ENCODE results near the gene DEDD.

DEDD gene

DNA sequence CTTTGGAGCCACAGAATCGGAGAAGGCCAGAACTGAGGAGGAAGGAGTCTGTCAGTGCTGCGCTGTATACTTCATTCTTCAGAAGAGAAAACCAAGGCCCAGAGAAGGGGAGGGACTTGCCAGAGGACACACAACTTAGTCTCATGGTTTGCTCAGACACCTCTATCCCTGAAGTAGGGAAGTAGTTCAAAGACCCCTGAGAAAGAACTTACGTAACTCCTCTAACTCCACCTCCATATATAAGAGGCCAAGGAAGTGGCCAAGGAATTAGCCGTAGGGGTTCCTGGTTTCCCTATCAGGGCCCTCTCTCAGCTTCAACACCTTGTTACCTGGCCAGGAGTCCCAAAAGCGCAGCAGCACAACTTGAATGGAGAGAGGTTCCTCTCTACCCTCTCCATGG lies 42.5 kb downstream of the DEDD start:
- no peak for DNase-seq

DNA sequence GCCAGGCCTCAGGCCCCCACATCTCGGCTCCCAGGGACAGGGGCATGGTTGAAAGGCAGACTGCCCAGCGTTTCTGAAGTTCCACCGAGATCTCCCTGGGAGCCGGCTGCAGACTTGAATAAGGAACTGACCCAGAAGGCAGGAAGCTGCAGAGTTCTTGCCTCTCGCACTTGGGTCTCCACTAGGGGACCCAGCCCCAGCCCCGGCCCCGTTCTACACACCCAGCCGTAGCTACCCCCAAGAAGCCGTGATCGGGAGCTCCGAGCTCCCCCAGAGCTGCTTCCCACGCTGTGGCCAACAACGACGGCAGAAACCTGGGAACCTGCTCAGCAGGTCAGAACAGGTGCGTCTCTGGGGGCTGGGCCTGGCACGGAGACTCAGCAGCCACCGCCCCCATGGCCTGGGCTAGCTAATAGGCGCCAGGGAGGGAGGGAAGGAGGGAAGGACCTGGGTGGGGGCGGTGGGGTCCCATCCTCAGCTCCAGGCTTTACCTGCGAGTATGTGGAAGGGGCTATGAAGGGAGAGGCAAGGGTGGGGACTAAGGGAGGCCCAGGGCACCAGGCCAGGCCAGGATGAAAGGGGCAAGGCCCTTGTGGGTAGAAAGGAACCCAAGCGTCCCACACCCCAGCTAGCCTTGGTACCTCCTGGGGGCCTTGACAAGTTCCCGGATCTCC lies 43.1 kb downstream of the DEDD start, which contains the start of gene NECTIN4:
Gene NECTIN4, minus strand, starts transcription at position 308 of the 674 bp plus-strand sequence. Its CDS starts 262 bp downstream, at position 46.
- DNase-seq = no peak

DNA sequence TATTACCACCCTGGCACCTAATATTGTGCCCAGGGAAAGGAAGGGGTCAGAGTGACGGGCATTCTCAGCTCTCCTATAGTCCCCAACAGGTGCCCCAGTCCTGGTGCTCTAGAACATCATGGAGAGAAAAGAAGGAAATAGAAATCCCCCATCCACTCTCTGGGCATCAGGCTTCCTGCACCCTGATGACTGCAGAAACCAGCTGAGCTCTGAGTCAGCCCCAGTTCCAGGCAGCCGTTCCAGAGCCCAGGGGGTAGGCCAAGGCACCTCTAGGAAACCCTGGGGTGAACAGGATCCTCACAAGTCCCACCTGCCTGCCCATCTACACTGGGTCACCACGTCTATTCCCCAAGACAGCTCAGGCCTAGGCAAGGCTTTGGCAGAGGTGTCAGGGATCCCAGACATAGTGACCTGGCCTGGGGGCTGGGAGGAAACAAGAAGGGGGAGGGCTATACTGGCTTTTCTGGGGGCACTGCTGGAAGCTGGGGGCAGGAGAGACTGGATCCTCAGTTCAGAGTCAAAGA lies 43.8 kb downstream of the DEDD start:
- DNase-seq = no peak

GRCh38 chr1:161086457-161086856 lies 46.0 kb downstream of the DEDD start:
- DNase-seq = no peak

DNA sequence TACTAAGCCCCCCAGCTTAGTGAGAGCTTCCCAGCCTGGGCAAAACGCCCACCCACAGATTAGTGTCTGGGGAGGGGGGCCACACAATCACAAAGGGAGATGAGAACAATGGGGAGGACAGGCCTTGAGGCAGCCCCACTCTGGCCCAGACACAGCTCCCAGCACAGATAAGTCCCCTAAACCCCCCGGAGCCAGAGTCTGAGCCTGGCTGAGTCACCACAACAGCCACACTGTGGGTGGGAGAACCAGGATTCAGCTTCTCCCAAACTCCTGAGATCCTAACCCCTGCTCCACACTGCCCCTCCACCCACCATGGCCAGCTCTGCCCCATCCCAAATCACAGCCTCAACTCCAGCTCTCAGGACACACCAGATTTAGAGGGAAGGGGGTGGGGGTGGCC lies 47.3 kb downstream of the DEDD start:
- DNase-seq = no peak

- no peak for DNase-seq
Observed at GRCh38 chr1:161084597-161084988, 47.9 kb downstream of the DEDD start.

DNA sequence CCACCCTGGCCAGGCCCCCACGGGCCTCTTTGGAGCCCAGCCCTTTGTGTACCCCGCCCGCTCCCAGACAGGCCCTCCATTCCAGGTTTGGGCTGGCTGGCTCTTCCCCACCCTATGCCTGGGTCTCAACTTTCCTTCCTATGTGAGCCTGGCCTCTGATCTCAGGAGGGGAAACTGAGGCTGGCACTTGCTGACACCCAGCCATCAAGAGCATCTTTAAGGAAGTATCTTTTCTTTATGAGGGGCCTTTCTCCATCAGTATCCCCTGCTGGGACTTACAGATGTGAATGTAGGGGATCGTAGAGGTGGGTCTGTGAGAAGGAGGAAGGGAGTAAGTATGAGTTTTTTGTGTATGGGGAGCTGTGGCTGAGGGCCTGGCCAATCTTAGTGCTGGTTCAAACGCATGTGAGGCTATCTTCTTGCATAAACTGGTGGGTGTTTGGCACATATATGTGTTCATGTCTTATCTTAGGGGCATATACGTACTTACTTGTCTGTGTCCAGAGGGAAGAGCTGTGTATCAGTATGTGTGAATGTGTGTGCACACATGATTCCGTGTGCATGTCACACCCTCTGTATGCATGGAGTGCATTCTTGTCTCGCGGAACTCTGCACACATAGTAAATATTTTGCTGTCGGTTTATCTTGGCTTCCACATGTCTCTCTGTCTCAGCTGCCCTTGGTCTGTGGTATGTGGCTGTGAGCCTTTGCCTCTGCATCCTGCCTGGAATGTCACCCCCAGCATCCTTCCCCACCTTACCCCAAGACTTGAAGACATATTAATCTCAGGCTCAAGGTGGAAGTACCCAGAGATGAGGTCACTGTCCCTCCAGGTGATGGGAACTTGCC lies 48.5 kb downstream of the DEDD start:
- DNase-seq = no peak

GRCh38 chr1:161082996-161083747 lies 49.3 kb downstream of the DEDD start:
- DNase-seq = no peak

DNA sequence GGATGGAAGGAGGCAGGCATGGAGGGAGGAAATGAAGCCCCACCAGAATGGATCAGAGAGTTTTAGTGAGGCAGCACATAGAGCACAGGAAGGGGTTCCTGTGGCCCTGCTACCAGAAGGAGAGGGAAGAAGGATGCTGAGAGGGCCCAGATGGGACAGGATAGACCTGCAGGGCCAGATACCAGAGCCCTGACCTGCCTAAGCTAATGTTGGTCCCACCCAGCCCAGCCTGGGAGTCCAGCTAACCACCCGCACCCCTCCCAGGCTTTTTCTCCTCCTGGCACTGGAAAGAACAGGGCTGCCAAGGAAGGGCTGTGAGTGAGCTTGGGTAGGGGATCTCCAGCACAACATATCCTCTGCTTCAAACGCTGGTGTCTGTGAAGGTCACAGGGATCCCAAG lies 50.0 kb downstream of the DEDD start:
- DNase-seq = no peak

DNA sequence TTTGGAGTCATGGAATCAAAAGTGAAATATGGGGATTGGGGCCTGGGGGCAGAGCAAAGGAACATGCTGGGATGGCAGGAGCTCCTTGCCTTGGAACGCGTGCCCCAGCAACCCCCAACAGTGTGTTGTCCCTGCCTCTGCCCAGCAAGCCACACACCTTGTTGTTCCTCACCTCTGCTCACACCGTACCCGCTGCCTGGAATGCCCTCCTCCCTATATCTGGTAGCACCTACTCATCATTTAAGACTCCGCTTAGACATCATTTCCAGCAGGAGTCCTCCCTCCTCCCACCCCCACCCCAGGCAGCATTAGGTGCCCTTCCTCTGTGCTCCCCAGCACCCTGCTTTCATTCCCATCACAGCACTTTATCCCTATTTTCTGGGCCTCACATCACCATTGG lies 50.9 kb downstream of the DEDD start:
- no peak for DNase-seq

DNA sequence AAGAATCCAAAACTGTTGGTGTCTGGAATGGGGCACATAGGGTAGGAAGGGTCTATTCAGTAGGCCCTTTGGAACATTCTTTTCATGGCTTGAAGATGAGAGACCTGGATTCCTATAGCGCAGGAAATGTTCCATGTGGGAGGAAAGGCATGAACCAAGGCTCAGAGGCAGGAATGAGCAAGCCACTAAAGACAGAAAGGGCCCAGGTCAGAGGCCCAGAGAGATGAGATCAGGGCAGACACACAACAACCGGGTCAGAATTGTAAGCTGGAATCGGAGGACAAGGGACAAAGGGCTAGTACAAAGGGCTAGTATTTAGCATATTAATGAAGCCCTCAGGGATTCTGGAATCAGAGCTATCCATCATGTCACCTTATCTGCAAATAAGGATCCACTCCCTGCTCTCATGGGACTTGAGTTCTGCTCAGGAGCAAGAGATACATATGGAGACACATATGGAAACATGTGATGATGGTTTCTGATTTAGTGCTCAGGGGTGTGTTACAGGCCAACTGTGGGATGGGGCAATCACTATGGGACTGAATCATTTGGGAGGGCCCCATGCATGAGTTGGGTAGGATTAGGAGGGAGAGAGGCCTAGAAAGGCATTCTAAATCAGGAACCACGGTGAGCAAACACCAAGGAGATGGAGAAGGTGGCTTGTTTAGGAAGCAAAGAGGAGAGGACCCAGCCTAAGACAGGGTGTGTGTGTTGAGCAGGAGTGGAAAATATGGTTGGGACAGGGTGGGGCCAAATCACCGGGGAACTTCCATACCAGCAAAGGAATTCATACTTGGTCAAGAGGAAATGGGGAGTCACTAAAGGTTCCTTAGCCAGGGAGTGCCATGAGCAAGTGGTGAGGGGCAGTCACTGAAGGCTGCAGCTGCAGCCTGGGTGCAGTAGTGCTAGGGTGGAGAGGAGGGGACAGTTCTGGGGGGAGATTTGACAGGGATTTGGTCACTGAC lies 51.7 kb downstream of the DEDD start:
- DNase-seq = no peak

GRCh38 chr1:161079436-161080110 lies 52.9 kb downstream of the DEDD start:
- DNase-seq = no peak

DNA sequence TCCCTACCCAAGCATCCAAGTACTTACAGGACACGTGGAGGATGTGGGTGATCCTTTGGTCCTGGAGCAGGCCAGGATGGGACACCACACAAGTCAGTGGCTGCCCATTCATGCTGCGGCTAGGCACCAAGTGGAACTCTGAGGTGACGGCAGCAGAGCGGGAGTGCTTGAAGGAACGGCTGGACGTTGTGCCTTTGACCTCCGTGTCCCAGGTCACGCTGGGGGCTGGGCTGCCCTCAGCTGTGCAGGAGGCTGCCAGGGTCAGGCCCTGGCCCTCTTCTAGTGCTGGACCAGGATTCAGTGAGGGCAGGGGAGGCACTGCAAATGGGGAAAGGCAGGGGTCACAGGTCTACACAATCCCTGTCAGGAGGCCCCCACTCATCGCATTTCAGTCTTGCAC lies 55.0 kb downstream of the DEDD start:
- DNase-seq = no peak

- DNase-seq = no peak
Observed at GRCh38 chr1:161076410-161076809, 56.1 kb downstream of the DEDD start.

- no peak for DNase-seq
Observed at GRCh38 chr1:161074676-161075368, 57.6 kb downstream of the DEDD start.

DNA sequence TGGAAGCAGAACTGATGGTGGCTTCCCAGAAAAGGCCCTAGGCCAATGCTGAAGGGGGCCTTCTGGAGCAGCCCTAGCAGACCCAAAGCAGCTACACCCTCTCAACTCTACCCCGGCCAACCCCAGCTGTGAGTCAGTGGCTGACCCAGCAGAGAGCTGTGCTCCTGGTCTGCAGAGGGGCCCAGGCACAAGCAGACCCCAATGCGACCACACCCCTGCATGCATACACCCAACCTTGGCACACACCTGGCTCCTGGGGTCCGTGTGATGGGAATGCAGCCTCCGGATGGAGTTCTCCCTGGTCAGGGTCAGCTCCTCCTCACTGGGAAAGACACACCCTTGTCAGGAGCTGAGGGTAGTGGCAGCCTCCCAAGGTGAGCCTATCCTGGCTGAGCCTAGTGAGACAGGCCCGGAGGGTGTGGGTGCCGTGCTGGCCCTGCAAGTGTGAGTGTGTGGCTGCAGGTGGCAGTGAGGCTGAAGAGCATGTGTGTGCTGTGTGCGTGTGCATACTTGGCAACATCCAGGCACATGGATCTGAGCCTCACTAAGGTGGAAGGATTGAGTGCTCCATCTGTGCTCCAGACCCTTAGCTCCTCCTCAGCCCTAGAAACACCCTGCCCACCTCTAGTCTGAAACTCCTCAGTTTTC lies 58.9 kb downstream of the DEDD start:
- no peak for DNase-seq

DNA sequence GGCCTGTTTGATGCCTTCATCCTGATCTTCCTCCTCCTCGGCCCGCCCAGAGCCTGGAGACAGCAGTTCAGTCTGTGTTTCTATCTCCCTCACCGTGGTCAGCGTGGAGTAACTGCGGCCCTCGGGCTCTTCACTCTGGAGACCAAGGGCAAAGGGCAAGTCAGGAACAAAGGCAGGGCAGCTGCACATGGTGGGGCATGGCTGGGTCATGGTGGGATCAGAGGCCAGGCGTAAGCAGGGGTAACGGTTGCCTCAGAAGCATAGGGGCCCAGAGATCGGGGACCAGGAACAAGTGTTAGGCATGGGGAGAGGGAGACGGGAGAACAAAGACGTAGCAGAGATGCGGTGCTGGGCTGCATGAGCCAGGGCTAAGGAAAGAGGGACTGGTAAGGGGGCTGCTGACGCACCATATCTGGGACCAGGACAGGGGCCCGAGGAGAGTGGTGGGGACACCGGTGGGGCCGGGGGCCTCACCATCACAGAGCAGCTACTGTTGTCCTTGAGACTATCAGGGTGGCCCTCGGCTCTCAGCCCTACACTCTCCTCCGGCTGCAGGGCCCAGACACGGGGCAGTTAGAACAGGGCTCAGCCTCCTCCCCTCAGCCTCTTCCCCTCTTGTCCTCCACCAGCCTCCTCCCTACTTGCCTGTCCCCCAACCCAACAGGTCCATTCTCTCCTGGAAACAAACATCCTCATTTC lies 59.6 kb downstream of the DEDD start:
- no peak for DNase-seq

DNA sequence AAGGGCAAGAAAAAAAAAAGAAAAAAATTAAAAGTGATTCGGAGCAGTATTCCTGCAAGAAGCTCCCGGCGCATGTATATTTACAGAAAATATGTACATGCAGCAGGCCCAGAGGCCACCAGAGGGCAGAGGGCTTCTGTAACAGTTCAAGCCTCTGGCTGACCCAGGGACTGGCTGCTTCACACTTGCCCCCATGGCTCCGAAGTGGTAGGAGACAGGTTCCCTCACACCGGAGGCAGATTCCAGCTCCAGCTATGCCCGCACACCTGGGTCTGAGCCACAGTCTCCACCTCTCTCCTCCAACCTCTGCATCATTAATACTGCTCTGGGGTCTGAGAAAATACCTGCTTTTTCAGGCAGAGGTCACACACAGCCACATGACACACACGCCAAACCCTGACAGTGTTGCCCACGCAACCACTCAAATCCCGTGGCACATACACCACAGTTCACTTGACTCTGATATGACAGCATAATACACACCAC lies 60.5 kb downstream of the DEDD start:
- no peak for DNase-seq
